AG04450 (cell line): Measurements from ENCODE around the gene MEX3D. TPM values are rescaled to one million over a fixed set of nuclear protein-coding genes. Genes with fewer than 3 reads are reported as not detected.
"Not testable (repeated sequence)": the region's sequence is repeated elsewhere in the genome, so short reads cannot be mapped to it uniquely, and the experiment has no call there.

ENCODE experiments used
- CTCF ChIA-PET: fragments of 300-600, 350-600 bp; formaldehyde crosslinking; extraction: SDS; loops from one replicate; lab custom pipeline; 2022; ENCODE audit warnings: antibody characterized with exemption, inconsistent platforms; lab: Charles Lee
- POLR2A ChIA-PET: fragments of 350-600 bp; formaldehyde crosslinking; extraction: SDS; loops from one replicate; lab custom pipeline; 2021; ENCODE audit warnings: antibody characterized with exemption, inconsistent platforms; lab: Yijun Ruan, JAX
- DNase-seq: peaks from one replicate; pipeline ENCODE4 v3.0.0-alpha.2; 2011; ENCODE audit warnings: low read depth, low spot score
- H3K27ac ChIP-seq: one replicate; pipeline ENCODE4 v1.5.1; 2012; ENCODE audit warnings: low read depth, low read length, control low read depth
- H3K27me3 ChIP-seq: one replicate; pipeline ENCODE4 v1.6.0; 2012; ENCODE audit warnings: low read length; ENCODE audit not compliant: control insufficient read depth, insufficient read depth
- H3K4me3 ChIP-seq: 2 replicates; pipeline ENCODE4 v1.5.1; 2011; ENCODE audit warnings: mild to moderate bottlenecking, low read depth, low read length, control low read depth
- H3K9me3 ChIP-seq: 2 replicates; pipeline ENCODE4 v1.5.1; 2012; ENCODE audit warnings: low read length; ENCODE audit not compliant: control insufficient read depth, insufficient read depth
- CTCF ChIP-seq: IDR thresholded peaks from 2 replicates; pipeline ENCODE4 v1.5.1; 2011; ENCODE audit warnings: low read depth, low read length, control low read depth, inconsistent platforms
- polyA plus RNA-seq: library from polyadenylated mRNA; depleted of rRNA; stranded (reverse); fragments of >200 nt; gene quantifications from 2 replicates; pipeline ENCODE4 v1.2.3, GENCODE V29; 2011

Gene MEX3D
- polyA plus RNA-seq, 1 experiment, result 5.4 TPM

GRCh38 chr19:1523412-1524286 lies 44.5 kb downstream of the MEX3D start, which contains the start of gene PLK5:
Gene PLK5 (plus strand): TSS chr19:1524077. CDS start chr19:1526997, 2,920 bp downstream.
- no peak for DNase-seq
- Histone ChIP-seq H3K9me3 (peaks cover 5% of the 10 kb centered on the region; the same call in 1 of the 2 replicates), H3K27me3 (peaks cover 27% of the 10 kb centered on the region), H3K4me3 (no peak within 1 kb of the TSS), H3K27ac (no peak within 1 kb of the TSS)
- POLR2A ChIA-PET, result no interaction called here
- no peak for TF ChIP-seq CTCF
- CTCF ChIA-PET, result no interaction called here

- no peak for TF ChIP-seq CTCF
- peaks cover 33% of the 10 kb centered on the region for H3K27me3 ChIP-seq
- POLR2A ChIA-PET, result no interaction called here
- no peak overlapping the region for H3K4me3 ChIP-seq
- no peak overlapping the region for H3K27ac ChIP-seq
- CTCF ChIA-PET, result no interaction called here
- peaks cover 8% of the 10 kb centered on the region; the same call in 1 of the 2 replicates for H3K9me3 ChIP-seq
- no peak for DNase-seq
These were observed 45.3 kb downstream of the MEX3D start for GRCh38 chr19:1522838-1523237.

- Histone ChIP-seq H3K4me3 (no peak overlapping the region), H3K9me3 (peaks cover 8% of the 10 kb centered on the region; the same call in 1 of the 2 replicates), H3K27ac (no peak overlapping the region), H3K27me3 (peaks cover 33% of the 10 kb centered on the region)
- CTCF ChIA-PET, result no interaction called here
- POLR2A ChIA-PET, result no interaction called here
- DNase-seq, result no peak
- no peak for TF ChIP-seq CTCF
These were observed 46.1 kb downstream of the MEX3D start for GRCh38 chr19:1522061-1522460.

GRCh38 chr19:1521636-1522035 lies 46.5 kb downstream of the MEX3D start:
- H3K27me3 ChIP-seq, result peaks cover 33% of the 10 kb centered on the region
- no peak for DNase-seq
- no peak for TF ChIP-seq CTCF
- no peak overlapping the region for H3K4me3 ChIP-seq
- CTCF ChIA-PET, result no interaction called here
- no peak overlapping the region for H3K27ac ChIP-seq
- POLR2A ChIA-PET, result no interaction called here
- peaks cover 9% of the 10 kb centered on the region; the same call in 1 of the 2 replicates for H3K9me3 ChIP-seq

- no peak for TF ChIP-seq CTCF
- ChIA-PET POLR2A (no interaction called here), CTCF (no interaction called here)
These were observed 47.8 kb downstream of the MEX3D start for GRCh38 chr19:1520203-1520780.

GRCh38 chr19:1519802-1520201 lies 48.3 kb downstream of the MEX3D start:
- H3K27ac ChIP-seq, H3K4me3 ChIP-seq, POLR2A ChIA-PET, DNase-seq: not testable (repeated sequence)
- Histone ChIP-seq H3K27me3 (peaks cover 32% of the 10 kb centered on the region), H3K9me3 (peaks cover 12% of the 10 kb centered on the region)
- CTCF ChIA-PET, result interaction anchor here (0.5 to 0.6 kb wide), 2 partner anchors 16 to 276 kb away, joined by 3 to 9 read pairs; no protein-coding TSS in a partner anchor

More at GRCh38 chr19:1520203-1520780, 47.8 kb downstream of the MEX3D start:
- H3K27me3 ChIP-seq, result peaks cover 33% of the 10 kb centered on the region
- peaks cover 12% of the 10 kb centered on the region for H3K9me3 ChIP-seq
- DNase-seq, result no peak
- no peak overlapping the region for H3K4me3 ChIP-seq
- H3K27ac ChIP-seq, result no peak overlapping the region
